GM21786 (cell line): ENCODE results near the gene ARRB1.

Experiments used
- ATAC-seq: cut with Tn5 transposase; IDR thresholded peaks from one replicate; pipeline ENCODE4 v1.9.1; 2021; ENCODE audit not compliant: unreplicated experiment

The ARRB1 gene

DNA sequence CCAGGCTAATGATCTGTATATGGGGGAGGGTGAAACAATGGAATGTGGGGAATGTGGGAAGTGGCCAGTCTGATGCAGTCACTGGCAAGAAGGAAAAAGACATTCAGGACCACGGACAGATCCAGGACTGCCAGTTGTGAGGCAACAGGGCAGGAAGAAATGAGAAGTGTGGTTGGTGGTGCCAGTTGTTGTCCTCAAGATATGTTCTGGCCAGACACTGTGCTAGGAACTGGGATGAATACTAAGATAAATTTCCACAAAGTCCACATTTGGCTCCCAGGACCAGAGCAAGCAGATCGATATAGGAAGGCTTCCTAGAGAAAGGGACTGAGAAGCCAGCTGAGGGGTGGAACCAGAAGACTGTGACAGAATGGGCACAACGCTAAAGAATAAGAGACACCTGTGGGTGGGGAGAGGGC, 117.7 kb downstream of the ARRB1 start:
- no peak for ATAC-seq

DNA sequence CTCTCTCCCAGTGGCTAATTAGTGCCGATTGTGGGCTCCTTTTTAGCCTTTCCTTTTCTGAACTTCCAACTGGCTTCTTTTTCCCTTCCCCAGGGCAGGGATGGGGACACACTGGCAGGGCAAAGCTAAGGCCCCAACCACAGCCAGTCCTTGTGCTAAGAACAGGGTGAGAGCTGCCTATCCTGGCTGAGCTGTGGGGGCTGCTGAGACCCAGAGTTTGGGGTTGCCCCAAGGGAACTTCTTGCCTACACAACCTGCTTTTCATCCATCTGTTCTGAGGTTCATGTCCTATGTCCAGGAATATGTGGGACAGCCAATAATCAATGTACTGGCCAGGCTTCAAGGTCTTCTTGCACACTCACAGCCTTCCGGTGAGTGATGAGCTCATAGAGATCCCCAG, 120.8 kb downstream of the ARRB1 start:
- no peak for ATAC-seq

DNA sequence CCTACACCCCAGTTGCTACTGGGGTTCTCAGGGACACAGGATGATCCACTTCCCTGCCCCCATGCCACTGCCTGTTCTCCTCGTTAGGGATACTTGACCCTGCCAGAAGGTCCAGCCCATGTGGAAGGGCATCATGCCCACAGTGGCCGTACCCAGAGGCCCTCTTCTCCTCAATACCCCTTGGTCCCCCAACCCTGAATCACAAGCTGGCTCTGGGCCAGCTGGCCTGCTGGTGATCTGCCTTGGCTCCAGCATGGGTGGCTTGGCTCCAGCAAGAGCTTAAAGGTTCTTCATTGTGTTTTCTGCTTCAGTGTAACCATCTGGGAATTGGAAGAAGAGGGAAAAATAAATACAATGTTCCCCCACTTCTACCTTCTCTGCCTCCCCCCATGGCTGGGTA, 122.0 kb downstream of the ARRB1 start:
- no peak for ATAC-seq

DNA sequence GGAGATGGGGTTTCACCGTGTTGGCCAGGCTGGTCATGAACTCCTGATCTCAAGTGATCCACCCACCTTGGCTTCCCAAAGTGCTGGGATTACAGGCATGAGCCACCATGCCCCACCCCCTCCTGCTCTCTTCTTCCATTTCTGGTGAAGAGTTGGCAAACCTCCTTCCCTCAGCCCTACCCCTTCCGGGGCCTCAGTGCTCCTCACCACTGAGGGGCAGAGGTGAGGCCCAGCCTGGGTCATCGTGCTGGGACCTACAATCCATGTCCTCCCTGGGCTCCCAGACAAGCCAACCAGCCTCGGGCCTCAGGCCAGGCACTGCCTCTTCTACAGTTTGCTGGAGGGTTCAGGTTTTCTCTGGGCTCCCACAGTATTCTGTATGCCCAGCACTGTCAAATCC, 125.7 kb downstream of the ARRB1 start:
- no peak for ATAC-seq

DNA sequence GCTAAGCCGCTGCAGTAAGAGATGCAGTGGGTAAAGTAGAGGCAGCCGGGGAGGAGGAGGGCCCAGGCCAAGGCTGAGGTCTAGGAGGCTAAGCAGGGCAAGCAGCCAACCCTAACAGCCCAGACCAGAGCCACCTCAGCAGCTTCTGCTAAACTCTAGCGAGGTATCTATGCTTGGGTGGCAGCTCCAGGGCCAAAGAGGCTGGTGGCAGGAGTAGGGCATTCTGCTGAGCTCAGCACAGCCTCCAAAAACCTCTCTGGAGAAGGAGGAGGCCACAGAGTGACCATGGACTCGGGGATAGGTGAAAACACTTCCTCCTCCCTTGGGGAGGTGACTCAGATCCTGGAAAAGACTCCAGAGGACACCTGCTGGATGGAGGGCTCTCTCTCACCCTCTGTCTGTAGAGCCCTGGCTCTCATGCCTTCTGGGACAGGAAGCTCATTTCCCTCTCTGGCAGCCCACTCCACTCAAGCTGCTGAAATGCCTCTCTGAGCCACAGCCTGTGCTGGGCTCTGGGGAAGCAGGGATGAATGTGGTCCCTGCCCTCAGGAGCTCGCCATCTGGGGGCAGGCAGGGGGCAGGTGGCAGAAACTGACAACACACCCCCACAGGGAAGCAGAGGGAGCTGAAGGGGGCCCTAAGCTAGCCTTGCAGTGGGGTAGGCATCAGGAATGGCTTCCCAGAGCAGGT, 127.4 kb downstream of the ARRB1 start:
- no peak for ATAC-seq

DNA sequence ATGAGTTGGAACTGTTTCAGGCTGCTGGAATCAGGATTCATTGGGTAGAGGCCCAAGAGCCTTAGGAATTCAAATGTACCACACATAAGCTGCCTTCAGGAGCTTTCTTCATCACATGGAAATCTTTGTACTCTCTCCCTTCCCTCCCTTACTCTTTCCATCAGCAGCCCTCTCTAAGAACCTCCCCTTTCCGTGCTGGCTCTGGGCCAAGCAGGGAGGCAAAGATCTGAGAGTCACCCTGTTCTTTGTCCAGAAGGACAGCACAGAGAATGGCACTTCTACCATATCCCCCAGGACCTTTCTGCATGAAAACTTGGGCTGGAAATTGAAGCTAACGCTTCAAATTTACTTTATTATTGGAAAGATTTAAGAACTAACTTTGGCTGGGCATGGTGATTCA, 131.6 kb downstream of the ARRB1 start:
- no peak for ATAC-seq

DNA sequence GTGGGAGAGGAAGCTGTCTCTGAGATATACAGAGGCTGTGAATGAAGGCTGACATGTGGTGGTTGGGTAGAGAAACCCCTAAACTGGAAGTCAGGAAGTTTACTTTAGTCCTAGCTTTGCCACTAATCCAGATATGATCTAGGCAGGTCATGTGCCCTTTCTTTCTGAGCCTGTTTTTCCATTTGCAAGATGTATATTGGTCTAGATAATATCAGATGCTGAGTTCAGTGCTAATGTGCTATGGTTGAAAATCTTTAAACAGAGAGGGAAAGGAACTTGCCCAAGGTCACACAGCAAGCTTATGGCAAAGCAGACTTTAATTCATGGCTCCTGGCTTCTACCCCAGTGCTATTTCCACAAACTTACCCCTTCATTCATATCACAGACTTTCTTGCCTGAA, 136.6 kb downstream of the ARRB1 start:
- ATAC-seq: no peak

DNA sequence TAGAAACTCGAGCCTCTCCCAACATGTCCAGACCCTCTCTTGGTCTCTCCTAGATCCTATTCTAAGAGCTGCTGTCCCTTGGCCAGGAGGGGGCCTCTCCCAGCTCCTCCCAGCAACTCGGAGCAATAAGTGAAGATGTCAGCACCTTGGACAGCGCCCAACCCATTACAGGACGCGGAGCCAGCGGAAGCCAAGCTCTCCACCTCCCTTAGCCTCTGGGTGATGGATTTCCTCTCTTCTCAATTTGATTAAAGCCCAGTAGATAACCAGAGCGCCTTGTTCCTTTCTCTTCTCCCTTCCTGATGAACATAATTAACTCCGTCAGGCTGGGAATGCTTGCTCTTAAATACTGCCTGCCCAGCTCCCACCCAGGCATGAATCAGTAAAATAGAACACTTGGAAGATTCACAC, 137.0 kb downstream of the ARRB1 start:
- ATAC-seq: no peak
